ENCODE measurements around the gene CD2AP. TPM values are rescaled to one million over a fixed set of nuclear protein-coding genes. Genes with fewer than 3 reads are reported as not detected.
"Not testable (repeated sequence)": the region's sequence is repeated elsewhere in the genome, so short reads cannot be mapped to it uniquely, and the experiment has no call there.

Gene CD2AP
- total and polyA plus RNA-seq, 10 donors: 7.2 to 41.9 (median 31.9) TPM

- Histone ChIP-seq H3K27me3 (replicated peaks in 1 of 7) (no peaks in the 10 kb centered on the region), H3K27ac (no peak overlapping the region), H3K4me3 (no peak overlapping the region), H3K4me1 (no peaks in the 10 kb centered on the region), H3K9me3 (no peaks in the 10 kb centered on the region), H3K36me3 (peaks cover 0 to 31% (median 0%) of the 10 kb centered on the region in 6 donors)
- DNase-seq: no peak
- 86 to 92% (median 91%) methylated on average over 3 of the region's 3 CpGs for WGBS, 5 donors
- intact Hi-C loops (cut with DNase I; ENCODE audit: low total_unique reads): no loop called here
- no peak for TF ChIP-seq POLR2AphosphoS5 (IDR thresholded peaks at IDR 0.05)
- TF ChIP-seq POLR2A (IDR thresholded peaks at IDR 0.05): no peak
- no peak for TF ChIP-seq CTCF (IDR thresholded peaks at IDR 0.05 in 8 of 11, conservative IDR thresholded peaks at IDR 0.05 in 3 of 11)
These were observed 85.6 kb downstream of the CD2AP start for GRCh38 chr6:47563162-47563561.

DNA sequence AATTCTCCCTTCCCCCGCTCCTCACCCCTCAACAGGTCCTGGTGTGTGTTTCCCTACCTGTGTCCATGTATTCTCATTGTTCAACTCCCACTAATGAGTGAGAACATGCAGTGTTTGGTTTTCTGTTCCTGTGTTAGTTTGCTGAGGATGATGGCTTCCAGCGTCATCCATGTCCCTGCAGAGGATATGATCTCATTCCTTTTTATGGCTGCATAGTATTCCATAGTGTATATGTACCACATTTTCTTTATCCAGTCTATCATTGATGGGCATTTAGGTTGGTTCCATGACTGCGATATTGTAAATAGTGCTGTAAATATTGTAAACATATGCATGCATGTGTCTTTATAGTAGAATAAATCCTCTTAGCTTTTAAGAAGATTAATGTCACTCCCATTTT is 89.0 kb downstream of the CD2AP start:
- H3K4me3 ChIP-seq; H3K27ac ChIP-seq; intact Hi-C loops (cut with DNase I; ENCODE audit: low total_unique reads); H3K27me3 ChIP-seq (replicated peaks in 1 of 7); DNase-seq; H3K4me1 ChIP-seq; H3K9me3 ChIP-seq: not testable (repeated sequence)
- peaks cover 0 to 17% (median 0%) of the 10 kb centered on the region in 6 donors for H3K36me3 ChIP-seq
- WGBS, 5 donors: 91 to 99% (median 98%) methylated on average over 3 of the region's 3 CpGs

DNA sequence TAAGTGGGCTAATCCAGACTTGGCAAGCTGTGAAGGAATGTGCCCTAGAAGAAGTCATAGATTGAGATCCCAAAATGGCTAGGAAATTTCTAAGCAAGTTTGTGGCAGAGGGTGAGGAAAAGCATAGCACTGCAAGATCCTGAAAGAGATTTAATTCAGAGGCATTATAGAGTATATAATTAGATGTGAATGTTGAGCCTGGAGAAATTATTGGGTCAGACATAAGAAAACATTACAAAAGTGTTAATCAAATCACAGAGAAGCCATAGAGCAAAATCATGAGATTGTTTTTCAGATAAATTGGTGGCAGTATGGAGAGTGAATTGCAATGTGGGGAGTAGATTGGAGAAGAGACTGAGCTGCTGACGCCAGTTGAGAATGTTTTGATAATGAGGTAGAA is 90.0 kb downstream of the CD2AP start:
- no peak overlapping the region for H3K27ac ChIP-seq
- 93 to 100% (median 95%) methylated on average over 1 of the region's 1 CpG for WGBS, 5 donors
- intact Hi-C loops (cut with DNase I; ENCODE audit: low total_unique reads): no loop called here
- TF ChIP-seq POLR2AphosphoS5 (IDR thresholded peaks at IDR 0.05): no peak
- peaks cover 0 to 4% (median 0%) of the 10 kb centered on the region in 6 donors for H3K4me1 ChIP-seq
- H3K9me3 ChIP-seq: no peaks in the 10 kb centered on the region
- H3K27me3 ChIP-seq (replicated peaks in 1 of 7): no peaks in the 10 kb centered on the region
- DNase-seq: no peak
- H3K4me3 ChIP-seq: no peak overlapping the region
- peaks cover 0 to 7% (median 0%) of the 10 kb centered on the region in 6 donors for H3K36me3 ChIP-seq

DNA sequence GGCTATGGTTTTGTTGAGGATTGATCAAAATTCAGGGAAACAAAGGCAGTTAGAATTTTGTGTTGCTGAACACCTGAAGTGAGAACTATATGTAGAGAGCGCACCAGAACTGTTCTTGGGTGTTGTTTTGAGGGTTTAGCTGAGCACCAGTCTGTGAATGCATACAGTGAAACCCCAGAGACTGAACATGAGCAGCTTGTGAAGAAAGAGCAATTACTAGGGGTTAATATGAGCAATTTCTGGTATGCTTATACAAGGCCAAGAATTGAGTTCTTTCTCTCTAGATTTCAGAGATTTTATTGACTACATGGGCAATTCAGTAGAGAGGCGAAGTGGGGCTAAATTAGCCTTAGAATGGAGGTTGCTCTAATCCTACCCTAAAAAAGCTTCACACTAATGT is 93.9 kb downstream of the CD2AP start:
- intact Hi-C loops (cut with DNase I; ENCODE audit: low total_unique reads): no loop called here
- no peak overlapping the region for H3K4me3 ChIP-seq
- WGBS, 5 donors: 88 to 99% (median 90%) methylated on average over 2 of the region's 2 CpGs
- no peak for DNase-seq
- H3K36me3 ChIP-seq: peaks cover 0 to 24% (median 5%) of the 10 kb centered on the region in 6 donors
- no peak overlapping the region for H3K27ac ChIP-seq
- H3K4me1 ChIP-seq: peaks cover 0 to 4% (median 0%) of the 10 kb centered on the region in 6 donors
- H3K27me3 ChIP-seq (replicated peaks in 1 of 7): no peaks in the 10 kb centered on the region
- no peaks in the 10 kb centered on the region for H3K9me3 ChIP-seq
- TF ChIP-seq POLR2AphosphoS5 (IDR thresholded peaks at IDR 0.05) (no peak), POLR2A (IDR thresholded peaks at IDR 0.05) (no peak), CTCF (IDR thresholded peaks at IDR 0.05 in 8 of 11, conservative IDR thresholded peaks at IDR 0.05 in 3 of 11) (no peak)

DNA sequence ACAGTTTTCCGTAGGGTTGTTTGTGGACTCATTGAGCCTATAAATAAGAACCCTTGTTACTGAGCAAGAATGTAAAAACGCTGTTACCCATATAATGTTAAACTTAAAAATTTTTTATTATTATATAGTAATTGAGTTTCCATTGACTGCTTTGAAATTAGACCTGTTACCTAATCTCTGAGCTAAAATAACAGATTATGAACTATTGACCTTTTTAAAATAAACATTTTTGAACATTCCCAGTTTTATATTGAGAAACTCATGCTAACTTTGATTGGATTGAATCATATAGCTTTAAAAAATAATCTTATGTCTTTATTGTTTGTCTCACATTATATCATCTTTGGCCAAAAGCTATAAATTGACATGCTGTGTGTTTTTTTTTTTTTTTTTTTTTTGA is 95.5 kb downstream of the CD2AP start:
- Histone ChIP-seq H3K4me3 (no peak overlapping the region), H3K36me3 (peaks cover 0 to 37% (median 14%) of the 10 kb centered on the region in 6 donors), H3K27me3 (replicated peaks in 1 of 7) (no peaks in the 10 kb centered on the region), H3K27ac (no peak overlapping the region), H3K9me3 (no peaks in the 10 kb centered on the region), H3K4me1 (peaks cover 0 to 4% (median 0%) of the 10 kb centered on the region in 6 donors)
- no peak for TF ChIP-seq POLR2A (IDR thresholded peaks at IDR 0.05)
- TF ChIP-seq CTCF (IDR thresholded peaks at IDR 0.05 in 8 of 11, conservative IDR thresholded peaks at IDR 0.05 in 3 of 11): no peak
- no peak for TF ChIP-seq POLR2AphosphoS5 (IDR thresholded peaks at IDR 0.05)
- no peak for DNase-seq
- intact Hi-C loops (cut with DNase I; ENCODE audit: low total_unique reads): no loop called here
- 49 to 97% (median 76%) methylated on average over 2 of the region's 2 CpGs for WGBS, 5 donors

Data from spleen (tissue), 11 donors.